Stimulated activated CD8-positive, alpha-beta memory T cell treated with anti-CD3 and anti-CD28 coated beads, Interleukin-12 subunit alpha, Interleukin-12 subunit beta, amount 100 ng/mL, for 24 hours (primary cell): Measurements from ENCODE around the gene KCNG4.

Experiments
- DNase-seq: peaks from one replicate; pipeline ENCODE4 v3.0.0-alpha.2; 2020; ENCODE audit errors: extremely low read depth

KCNG4 gene

DNA sequence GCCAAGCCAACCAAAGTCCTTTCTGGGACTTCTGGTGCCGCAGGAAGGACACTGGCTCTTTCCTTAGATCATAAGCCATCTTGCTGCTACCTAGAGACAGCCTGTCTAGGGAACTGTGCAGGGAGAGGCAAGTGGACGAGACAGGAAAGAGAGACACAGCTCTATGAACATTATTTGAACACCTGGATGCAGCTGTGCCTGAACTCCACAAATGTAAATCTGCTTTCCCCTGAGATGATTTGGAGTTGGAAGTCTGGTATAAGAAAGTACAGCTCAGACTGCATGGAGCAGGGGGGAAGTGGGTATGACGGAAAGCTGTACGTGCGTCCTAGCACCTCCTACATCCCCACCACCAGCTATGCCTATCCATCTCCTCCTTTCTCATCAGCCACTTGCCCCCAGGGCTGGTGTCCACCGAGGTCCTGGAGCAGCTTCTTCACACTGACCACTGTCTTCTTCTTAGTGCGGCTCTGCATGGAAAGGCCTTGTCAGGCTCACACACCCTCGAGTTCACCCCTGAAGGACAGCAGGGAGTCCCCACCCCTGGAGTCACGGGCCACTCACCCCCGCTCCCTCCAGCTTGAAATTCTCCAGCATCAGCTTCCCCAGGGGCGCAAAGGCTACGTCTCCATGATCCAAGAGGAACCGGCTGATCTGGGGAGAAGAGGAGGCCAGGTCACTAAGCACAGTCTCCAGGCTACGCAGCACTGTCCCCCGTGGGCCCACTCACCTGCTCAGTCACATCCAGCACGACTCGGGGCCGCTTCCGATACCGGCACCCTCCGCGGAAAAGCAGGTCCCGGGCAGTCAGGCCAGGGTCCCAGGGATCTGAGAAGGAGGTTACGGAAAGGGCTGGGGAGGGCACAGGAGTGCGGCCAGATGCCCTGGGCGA is 56.9 kb downstream of the KCNG4 start:
- no peak for DNase-seq

DNA sequence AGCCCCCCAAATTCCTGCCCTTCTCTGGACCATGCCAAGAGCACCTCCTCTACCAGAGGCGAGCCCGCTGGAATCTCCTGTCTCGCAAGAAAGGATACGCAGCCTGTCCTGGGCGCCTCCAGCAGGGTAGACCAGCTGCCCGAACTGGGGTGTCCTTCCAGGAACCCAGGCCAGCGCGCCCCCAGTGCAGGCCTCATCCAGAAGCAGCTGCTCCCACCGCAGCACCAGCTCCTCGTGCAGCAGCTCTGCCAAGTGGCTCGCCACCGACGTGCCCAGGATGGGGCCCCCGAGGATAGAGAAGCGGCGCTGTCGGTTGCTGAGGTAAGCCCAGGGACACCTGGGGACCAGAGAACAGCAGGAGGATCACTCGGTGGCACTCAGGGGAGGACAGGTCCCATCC is 57.7 kb downstream of the KCNG4 start:
- no peak for DNase-seq

DNA sequence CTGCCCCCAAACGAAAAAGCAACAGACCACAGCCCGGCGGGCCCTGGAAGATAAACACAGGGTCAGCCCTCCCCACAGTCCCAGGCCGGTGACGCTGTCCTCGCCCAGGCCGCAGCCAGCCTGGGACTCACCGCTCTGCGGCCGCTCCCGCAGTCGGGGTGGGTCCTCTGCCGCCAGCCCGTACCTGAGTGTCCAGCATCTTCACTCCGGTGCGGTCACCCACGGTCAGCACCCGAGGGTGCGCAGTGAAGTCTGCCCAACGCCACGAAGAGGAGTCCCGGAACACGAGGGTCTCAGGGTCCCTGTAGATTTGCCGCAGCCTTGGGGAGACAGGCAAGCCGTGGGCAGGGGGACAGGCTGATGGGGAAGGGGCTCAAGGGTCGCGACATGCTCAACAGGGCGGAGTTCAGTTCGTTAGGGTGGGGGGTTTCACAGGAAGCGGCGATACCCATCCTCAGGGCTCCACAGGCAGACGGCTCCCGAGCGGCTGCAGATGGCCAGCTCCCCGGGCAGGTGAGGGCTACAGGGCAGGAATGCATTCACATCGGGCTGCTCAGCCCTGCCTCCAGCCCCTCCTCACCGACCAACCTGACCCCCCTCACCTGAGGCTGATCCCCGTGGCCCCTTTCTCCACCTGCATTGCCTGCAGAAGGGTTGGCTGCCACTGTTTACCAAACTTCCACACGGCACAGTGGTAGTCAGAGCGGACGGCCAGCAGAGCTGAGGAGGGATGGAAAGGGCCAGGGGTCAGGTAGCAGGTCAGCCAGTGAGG is 58.5 kb downstream of the KCNG4 start:
- no peak for DNase-seq

DNA sequence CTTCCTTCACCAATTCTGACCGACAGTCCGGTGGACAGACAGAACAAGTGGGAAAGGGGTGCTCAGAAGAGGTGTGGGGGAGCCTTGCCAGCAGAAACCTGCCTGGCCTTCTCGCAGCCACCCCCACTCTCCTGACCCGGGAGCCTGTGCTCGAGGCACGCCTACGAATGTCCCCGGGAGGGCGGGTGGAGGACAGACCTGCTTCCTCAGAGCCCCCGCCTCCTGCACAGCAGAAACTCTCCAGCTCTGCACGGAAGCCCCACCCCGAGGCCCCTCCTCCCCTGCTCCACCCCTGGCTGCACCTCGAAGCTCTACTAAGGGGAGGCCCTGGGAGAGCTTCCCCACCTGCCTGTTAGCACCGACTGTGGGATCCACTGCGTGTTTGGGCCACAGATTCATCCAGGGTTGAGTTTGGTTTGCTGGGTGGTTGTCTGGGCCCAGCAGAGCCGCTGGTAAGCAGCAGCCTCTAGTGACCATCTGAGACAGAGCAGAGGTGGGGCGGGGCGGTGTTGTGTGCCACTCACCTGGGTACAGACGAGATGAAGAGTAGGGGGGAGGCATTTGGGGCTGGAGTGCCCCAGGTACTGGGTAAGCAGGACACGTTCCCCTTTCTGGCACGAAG is 59.2 kb downstream of the KCNG4 start:
- no peak for DNase-seq

DNA sequence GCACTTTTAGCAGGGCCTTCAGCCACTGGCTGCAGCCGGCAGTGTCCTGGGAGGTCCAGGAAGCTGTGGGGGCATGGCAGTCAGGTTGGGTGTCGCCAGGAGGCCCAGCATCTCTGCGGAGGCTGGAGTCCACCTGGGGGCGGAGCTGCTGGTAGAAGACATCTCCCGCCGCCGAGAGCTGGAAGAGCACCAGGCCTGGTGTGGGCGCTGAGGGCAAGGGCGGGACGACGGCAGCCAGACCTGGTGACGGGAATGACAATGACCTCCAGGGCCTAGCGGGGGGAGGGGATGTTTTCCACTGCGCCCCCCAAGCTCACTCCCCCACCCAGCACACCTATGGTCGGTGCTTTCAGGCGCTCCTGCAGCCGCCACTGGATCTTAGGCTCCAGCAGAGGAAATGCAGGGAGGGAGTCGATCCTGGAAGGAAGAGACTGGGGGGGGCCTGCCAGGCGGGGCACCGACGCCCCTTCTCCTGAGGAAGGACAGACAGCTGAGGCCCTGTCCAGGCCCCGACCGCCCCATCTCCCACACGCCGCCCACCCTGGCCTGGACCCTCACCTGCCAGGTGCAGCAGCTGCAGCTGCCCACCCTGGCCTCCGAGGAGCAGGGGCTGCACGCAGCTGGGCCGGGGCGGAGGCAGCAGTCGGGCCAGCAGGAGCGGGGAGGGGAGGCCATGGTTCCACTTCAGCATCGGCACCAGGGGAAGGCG is 60.0 kb downstream of the KCNG4 start:
- DNase-seq = no peak

DNA sequence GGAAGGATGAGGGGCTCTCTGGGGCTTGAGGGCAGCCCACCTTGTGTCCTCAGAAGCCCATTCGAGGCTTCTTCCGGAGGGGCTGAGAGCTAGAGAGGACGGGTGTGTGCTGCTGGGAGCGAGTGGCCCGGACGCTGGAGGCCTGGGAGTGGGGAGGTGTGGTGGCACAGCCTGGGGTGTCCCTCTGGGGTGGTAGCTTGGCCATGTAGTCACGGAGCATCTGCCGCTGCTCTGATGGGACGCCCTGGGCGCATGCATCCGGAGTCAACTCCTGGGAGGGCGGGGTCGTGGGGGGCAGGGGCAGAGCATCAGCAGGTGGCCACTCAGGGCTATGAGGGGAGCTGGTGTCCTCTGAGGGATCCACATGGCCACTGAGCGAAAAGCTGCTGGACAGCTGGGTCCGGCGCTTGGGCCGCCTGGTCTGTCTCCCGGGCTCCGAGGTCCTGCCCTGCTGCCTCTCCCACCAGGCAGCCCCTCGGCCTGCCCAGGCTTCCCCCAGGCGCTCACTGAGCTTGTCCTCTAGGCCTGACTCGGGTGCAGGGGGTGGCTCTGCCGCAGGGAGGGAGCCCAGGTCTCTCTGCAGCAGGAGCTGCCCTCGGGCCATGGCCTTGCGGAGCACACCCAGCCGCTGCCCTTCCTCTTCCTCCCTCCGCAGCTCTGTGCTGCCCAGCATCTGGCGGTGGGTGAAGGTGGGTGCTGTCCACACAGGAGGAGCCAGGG is 60.8 kb downstream of the KCNG4 start:
- no peak for DNase-seq

DNA sequence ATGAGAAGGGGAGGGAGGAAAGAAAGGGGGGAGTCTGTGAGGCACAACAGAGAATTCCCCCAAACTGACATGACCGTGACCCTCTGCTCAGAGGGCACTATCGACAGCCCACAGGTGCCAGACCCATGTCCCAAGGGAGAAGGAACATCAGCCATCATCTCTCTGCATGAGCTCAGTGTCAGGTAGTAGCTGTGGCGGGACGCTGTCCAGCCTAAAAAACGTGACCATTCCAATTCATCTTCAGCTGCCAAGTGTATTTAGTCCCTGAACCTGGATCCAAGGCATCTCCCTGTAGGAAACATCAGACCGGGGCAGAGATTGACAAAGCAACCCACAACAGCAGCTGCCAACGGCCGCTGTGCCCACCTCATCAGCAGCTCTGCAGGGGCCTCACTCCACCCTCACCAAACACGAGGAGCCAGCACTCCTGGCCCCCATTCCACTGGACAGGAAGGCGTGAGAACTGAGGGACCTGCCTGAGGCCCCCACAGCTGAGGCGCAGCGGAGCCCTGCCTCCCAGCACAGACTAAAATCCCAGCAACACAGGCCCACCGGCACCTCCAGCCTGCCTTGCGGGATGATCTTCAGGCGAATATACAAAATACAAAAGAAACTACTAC is 61.6 kb downstream of the KCNG4 start:
- no peak for DNase-seq

DNA sequence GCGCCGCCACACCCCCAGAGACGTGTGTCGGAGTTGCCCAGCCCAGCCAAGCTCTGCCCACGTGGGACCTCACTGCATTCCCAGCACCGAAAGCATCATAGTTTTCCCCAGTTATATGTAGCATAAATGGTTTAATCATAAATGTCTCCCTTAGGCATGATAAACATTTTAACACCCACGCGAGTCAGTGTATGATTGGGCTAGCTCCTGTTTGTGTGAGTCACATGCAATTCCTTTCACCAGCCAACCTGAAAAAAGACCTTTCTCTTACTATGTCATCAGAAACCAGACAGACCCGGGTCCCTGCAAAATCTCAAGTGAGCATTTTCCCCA is 62.1 kb downstream of the KCNG4 start:
- no peak for DNase-seq

DNA sequence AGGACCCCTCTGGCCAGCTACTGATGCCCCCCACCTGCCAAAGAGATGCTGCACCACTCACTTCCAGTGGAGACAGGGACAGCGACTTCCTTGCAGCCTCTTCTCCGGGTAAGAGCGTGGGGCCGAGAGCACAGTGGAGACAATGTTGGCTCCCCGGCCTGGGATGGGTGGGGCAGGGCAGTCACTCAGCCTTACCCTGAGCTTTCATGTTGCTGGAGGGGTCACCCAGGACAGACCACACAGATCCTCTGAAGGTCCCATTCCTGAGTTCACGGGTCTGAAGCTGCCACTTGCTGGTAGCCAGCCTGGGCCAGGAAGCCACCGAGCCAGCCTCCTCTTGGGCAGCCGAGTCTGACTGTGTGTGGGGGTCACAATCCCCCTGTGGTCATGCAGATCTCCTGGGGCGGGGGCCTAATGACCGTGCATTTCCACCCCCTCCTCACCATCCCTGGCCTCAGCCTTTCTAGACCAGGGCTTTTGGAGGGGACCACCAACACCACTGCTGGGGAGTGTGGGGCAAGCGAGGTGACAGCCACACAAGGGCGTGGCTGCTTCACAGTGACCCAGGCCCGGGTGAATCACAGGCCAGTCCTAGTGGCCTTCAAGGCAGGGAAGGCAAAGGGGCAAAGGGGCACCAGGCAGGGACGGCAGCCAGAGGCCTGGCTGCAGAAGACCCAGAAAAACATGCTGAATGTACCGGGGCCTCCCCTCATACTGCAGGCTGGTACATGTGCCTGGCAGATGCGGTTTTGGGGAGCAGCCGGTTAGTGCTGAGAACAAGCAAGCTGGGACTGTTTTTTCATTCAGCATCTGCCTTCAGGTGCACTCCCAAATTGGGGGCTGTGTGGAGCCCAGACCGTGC is 63.4 kb downstream of the KCNG4 start:
- no peak for DNase-seq

DNA sequence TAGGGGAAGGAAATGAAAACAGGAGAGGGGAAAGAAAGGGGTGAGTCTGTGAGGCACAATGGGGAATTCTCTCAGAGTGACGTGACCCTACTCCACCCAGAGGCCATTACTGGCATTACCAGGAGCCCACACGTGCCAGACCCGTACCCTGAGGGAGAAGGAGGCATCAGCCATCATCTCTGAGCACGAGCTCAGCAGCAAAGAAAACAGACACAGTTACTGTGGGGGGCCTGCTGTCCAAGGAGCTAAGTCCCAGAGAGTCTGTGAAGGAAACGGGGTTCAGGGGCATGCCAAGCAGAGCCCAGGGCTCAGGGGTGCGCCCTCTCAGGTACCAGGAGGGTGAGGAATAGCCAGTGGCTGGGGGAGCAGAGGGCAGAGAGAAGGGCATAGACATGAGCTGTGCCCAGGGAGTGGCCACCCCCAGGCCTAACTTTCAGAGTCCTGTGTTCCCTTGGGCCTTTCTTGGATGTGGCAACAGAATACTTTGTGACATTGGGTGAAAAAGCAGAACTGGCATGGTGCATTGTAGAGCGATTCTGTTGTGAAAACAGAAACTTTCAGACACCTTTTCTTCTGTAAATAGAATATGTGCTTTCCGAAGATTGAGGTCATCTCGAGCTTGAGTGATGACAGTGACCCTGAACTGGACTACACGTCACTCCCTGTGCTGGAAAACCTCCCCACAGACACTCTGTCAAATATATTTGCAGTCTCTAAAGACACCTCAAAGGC is 64.3 kb downstream of the KCNG4 start:
- DNase-seq = no peak

DNA sequence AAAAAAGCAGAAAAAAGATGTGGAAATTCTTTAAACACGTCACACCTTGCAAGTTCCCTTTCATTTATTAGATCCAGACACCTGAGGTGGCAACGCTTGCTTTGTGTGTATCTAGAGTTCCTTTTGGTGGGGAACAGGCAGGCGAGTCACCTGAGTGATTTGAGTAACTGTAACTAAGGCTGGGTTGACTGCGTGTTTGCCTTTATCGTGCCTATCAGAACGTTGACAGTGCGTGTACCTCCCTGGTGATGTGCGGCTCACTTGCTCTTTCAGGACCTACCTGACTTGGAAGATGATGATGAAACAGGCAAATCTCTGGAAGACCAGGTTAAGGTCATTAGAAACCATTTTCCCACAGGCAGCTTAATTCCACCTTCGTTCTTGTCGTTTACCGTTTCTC is 65.4 kb downstream of the KCNG4 start:
- no peak for DNase-seq

DNA sequence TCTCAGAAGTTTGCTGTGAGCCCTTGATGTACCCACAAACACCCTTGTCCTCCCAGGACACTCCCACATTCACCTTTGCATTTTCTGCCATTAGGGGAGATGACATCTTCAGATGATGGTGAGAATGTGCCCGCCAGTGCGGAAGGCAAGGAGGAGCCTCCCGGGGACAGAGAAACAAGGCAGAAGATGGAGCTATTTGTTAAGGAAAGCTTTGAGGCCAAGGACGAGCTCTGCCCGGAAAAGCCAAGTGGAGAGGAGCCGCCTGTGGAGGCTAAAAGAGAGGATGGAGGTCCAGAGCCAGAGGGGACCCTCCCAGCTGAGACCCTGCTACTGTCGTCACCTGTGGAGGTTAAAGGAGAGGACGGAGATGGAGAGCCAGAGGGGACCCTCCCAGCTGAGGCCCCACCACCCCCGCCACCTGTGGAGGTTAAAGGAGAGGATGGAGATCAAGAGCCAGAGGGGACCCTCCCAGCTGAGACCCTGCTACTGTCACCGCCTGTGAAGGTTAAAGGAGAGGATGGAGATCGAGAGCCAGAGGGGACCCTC is 70.0 kb downstream of the KCNG4 start:
- DNase-seq = no peak
